Measurements from ENCODE around the gene RAB33A. TPM values are rescaled to one million over a fixed set of nuclear protein-coding genes. Genes with fewer than 3 reads are reported as not detected.

RAB33A gene
- total RNA-seq, 4 donors from 2014 or later: 0.81 to 0.93 TPM; not detected in 2

DNA sequence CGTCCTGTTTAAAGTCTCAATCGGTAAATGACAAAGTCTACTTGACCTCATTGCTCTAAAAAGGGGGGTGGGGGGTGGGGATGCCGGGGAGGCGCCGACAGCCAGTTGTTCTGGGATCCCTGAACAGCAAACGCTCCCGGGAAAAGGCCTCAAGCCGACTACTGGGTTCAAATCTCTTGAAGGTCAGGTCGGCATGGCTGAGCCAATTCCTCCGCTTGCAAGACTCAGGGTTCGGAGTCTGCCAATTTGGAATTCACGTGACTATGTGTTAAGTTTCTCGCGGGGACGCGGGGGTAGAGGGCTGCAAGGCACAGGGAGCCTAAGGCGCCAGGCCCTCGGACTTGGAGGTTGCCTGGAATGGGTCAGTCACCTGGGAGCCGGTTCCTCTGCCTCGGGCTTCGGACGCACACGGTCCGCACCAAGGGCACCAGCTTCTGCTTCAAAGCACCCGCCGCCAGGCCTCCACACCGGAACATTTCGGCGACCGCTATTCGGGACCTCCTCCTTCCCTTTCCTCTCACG is 6.5 kb upstream of the RAB33A start:
- Histone ChIP-seq H3K9me3 (no peaks in the 10 kb centered on the region), H3K27ac (peak overlapping the region; percentile 70 to 78 (median 78)), H3K36me3 (no peaks in the 10 kb centered on the region), H3K4me1 (peaks cover 0 to 5% of the 10 kb centered on the region in 2 donors), H3K4me3 (replicated peaks in 1 of 3) (peak overlapping the region in 2 of 3 donors; percentile 40 to 51), H3K27me3 (no peaks in the 10 kb centered on the region)
- intact Hi-C loops (cut with DNase I): no loop called here
- 0 to 3% methylated on average over 12 to 13 of the region's 32 CpGs for WGBS, 2 donors
- no peak for DNase-seq
- no peak for TF ChIP-seq POLR2A (IDR thresholded peaks at IDR 0.05)
- TF ChIP-seq, protein P1, sequence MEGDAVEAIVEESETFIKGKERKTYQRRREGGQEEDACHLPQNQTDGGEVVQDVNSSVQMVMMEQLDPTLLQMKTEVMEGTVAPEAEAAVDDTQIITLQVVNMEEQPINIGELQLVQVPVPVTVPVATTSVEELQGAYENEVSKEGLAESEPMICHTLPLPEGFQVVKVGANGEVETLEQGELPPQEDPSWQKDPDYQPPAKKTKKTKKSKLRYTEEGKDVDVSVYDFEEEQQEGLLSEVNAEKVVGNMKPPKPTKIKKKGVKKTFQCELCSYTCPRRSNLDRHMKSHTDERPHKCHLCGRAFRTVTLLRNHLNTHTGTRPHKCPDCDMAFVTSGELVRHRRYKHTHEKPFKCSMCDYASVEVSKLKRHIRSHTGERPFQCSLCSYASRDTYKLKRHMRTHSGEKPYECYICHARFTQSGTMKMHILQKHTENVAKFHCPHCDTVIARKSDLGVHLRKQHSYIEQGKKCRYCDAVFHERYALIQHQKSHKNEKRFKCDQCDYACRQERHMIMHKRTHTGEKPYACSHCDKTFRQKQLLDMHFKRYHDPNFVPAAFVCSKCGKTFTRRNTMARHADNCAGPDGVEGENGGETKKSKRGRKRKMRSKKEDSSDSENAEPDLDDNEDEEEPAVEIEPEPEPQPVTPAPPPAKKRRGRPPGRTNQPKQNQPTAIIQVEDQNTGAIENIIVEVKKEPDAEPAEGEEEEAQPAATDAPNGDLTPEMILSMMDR (IDR thresholded peaks at IDR 0.05): no peak

DNA sequence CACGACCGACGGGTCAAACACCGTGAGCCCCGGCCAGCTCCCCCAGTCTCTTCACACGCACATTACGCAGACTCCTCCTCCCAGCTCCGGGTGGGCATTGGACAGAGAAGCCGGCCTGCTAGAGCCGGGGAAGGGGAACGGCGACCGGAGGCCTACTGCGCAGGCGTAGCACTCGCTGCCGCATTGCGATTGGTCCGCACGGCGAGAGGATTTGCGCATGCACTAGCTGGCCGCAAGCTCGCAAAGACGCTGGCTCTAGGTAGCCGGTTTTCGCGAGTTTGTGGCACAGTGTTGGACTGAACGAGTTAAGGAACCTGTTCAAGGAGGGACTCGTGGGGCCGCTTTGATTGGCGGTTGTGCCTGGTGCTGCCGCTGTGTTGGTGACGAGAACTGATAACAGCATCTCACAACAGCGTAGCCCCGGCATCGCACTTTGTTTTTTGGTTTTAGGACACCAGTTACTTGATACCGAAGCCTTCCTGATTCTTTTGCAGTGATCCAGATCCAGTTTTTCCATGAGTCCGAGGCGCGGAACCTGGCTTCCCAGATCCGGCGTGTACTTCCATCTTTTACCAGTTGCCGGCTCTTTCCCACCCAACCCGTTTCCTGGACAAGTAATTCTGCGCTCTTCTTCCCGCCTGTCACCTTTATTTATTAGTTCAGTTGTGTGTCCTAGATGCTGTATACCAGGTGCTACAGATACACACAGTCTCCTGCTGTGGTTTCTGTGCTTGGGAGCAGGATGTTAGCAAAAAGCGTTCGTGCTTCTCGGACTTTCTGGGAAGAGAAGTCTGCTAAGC is 5.9 kb upstream of the RAB33A start, which contains the start of gene AIFM1:
Gene AIFM1 (minus strand): TSS at position 139 of the 800 bp plus-strand sequence. CDS start 185 bp downstream, outside the sequence.
- intact Hi-C loops (cut with DNase I): no loop called here
- TF ChIP-seq, protein P1 (IDR thresholded peaks at IDR 0.05): no peak
- TF ChIP-seq POLR2A (IDR thresholded peaks at IDR 0.05): peak in 1 of 2 donors; percentile 67
- no peaks in the 10 kb centered on the region for H3K9me3 ChIP-seq
- H3K4me3 ChIP-seq (replicated peaks in 1 of 3): peak within 1 kb of the TSS in 2 of 3 donors; percentile 40 to 51
- H3K27me3 ChIP-seq: no peaks in the 10 kb centered on the region
- peak within 1 kb of the TSS; percentile 70 to 78 (median 78) for H3K27ac ChIP-seq
- peak; percentile 90 to 91 for DNase-seq
- 0% methylated on average over 13 of the region's 50 CpGs for whole genome bisulfite sequencing, 2 donors
- H3K4me1 ChIP-seq: peaks cover 0 to 5% of the 10 kb centered on the region in 2 donors
- no peaks in the 10 kb centered on the region for H3K36me3 ChIP-seq

DNA sequence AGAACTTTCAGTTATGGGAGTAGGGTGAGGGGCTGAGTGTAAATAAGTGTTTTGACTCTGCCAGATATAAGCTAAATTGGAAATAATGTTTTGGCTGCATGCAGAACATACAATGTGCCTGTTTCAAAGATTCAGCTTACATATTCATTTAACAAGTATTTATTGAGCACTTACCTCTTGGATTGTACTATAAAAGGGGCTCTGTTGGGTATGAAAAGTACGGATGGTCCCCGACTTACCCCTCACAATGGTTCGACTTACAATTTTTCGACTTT is 5.3 kb upstream of the RAB33A start:
- no peaks in the 10 kb centered on the region for H3K36me3 ChIP-seq
- peak overlapping the region; percentile 41 to 78 (median 78) for H3K27ac ChIP-seq
- TF ChIP-seq, protein P1 (IDR thresholded peaks at IDR 0.05): no peak
- no peak for TF ChIP-seq POLR2A (IDR thresholded peaks at IDR 0.05)
- no peak for DNase-seq
- H3K9me3 ChIP-seq: no peaks in the 10 kb centered on the region
- H3K4me1 ChIP-seq: peaks cover 0 to 5% of the 10 kb centered on the region in 2 donors
- peak overlapping the region in 2 of 3 donors; percentile 21 to 40 for H3K4me3 ChIP-seq (replicated peaks in 1 of 3)
- WGBS, 2 donors: 0 to 3% methylated on average over 4 of the region's 4 CpGs
- intact Hi-C loops (cut with DNase I): no loop called here
- H3K27me3 ChIP-seq: no peaks in the 10 kb centered on the region

DNA sequence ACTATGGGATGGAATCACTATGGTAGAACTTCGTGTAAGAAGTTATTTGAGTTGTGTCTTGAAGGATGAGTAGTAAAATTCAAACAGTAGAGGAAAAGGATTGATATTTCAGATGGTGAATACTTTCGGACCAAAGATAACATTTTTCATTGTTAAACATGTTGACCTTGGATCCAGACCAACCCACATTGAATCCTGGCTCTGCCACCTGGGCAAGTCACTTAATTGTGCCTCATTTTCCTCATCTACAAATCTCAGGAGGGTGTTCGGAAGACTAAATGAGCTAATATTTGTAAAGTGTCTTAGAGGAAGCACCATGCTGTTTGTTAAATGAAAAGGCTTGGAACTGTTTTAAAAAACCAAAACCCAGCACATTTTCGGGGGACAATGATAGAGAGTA is 4.7 kb upstream of the RAB33A start:
- H3K9me3 ChIP-seq: no peaks in the 10 kb centered on the region
- no peaks in the 10 kb centered on the region for H3K36me3 ChIP-seq
- DNase-seq: no peak
- WGBS, 2 donors: 52 to 66% methylated on average over 4 of the region's 4 CpGs
- H3K4me3 ChIP-seq (replicated peaks in 1 of 3): no peak overlapping the region
- TF ChIP-seq, protein P1 (IDR thresholded peaks at IDR 0.05): no peak
- TF ChIP-seq POLR2A (IDR thresholded peaks at IDR 0.05): no peak
- H3K27ac ChIP-seq: no peak overlapping the region
- no peaks in the 10 kb centered on the region for H3K27me3 ChIP-seq
- H3K4me1 ChIP-seq: peaks cover 0 to 5% of the 10 kb centered on the region in 2 donors
- intact Hi-C loops (cut with DNase I): no loop called here

Data from thyroid gland (tissue), 4 donors.